GM13976 (cell line): ENCODE data around the gene CYGB.

Experiments
- DNase-seq: peaks from one replicate; pipeline ENCODE4 v3.0.0; 2012; ENCODE audit warnings: low spot score
- CTCF ChIP-seq: IDR thresholded peaks from 2 replicates; pipeline ENCODE4 v1.5.1; 2012; ENCODE audit warnings: borderline replicate concordance, mild to moderate bottlenecking; ENCODE audit not compliant: insufficient read depth; ENCODE audit errors: extremely low read depth, missing control alignments, control extremely low read depth
- in situ Hi-C: fragments of 300-500 bp; cut with MboI; formaldehyde crosslinking; loops from one replicate; pipeline ENCODE4 v1.12.0; 2022; ENCODE audit warnings: low sequenced_read_pairs, mixed read lengths, inconsistent platforms; ENCODE audit not compliant: unreplicated experiment

CYGB gene

GRCh38 chr17:76477576-76477975 is 59.9 kb downstream of the CYGB start:
- no peak for DNase-seq
- in situ Hi-C loops, result no loop called here
- no peak for TF ChIP-seq CTCF
